B cell (primary cell): ENCODE results near the gene SPEG.

Experiments
- EZH2 ChIP-seq: IDR thresholded peaks from 2 replicates; pipeline ENCODE4 v1.6.1; 2012; ENCODE audit warnings: borderline replicate concordance, low read depth, mild to moderate bottlenecking, moderate library complexity, low read length; ENCODE audit not compliant: insufficient read depth, poor library complexity, severe bottlenecking
- TF ChIP-seq, protein P1 (sequence below): fragments of 200-600 bp; IDR thresholded peaks from one replicate; pipeline ENCODE4 v1.8.0; 2022; ENCODE audit warnings: antibody characterized with exemption, mild to moderate bottlenecking

DNA sequence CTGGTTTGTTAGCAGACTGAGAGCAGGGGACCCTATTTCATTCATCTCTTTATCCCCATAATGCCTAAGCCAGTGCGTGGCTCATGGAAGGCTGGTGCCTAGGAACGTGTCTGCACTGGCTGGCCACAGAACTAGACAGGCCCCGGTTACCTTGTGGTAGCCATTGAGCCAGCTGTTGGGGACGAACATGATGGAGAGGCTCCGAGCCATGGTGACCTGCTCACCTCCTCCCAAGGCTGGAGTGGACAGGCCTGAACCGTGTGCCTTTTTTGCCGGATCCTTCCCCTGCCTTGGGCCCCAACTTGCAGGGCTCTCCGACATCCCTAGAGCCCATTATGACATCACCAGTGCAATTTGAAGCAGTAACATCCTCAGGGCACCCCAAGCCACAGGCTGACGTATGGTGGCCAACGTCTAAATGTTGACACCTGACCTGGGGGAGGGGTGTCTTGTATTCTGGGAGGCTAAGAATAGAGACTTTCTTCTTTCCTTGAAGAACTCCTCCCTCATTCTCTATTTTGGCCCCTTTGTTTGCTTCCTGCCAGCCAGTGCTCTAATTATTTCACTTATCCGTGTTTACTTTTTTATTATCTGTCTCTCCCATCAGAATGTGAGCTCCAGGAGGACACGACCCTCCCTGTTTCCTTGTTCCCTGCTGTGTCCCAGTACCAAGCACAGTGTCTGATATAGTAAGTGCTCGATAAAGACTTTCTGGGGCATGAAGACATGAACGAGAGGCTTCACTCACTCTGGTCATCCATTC is 34.7 kb upstream of the SPEG start:
- TF ChIP-seq, protein P1, sequence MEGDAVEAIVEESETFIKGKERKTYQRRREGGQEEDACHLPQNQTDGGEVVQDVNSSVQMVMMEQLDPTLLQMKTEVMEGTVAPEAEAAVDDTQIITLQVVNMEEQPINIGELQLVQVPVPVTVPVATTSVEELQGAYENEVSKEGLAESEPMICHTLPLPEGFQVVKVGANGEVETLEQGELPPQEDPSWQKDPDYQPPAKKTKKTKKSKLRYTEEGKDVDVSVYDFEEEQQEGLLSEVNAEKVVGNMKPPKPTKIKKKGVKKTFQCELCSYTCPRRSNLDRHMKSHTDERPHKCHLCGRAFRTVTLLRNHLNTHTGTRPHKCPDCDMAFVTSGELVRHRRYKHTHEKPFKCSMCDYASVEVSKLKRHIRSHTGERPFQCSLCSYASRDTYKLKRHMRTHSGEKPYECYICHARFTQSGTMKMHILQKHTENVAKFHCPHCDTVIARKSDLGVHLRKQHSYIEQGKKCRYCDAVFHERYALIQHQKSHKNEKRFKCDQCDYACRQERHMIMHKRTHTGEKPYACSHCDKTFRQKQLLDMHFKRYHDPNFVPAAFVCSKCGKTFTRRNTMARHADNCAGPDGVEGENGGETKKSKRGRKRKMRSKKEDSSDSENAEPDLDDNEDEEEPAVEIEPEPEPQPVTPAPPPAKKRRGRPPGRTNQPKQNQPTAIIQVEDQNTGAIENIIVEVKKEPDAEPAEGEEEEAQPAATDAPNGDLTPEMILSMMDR, result no peak
- TF ChIP-seq EZH2, result no peak
